Forelimb muscle (tissue), 1 donor: ENCODE measurements around the gene ABCG2. TPM values are rescaled to one million over a fixed set of nuclear protein-coding genes. Genes with fewer than 3 reads are reported as not detected.

Source experiments
- DNase-seq: peaks from one replicate; pipeline ENCODE4 v3.0.0-alpha.2; 2013; ENCODE audit warnings: low read depth
- polyA plus RNA-seq: library from polyadenylated mRNA; unstranded; fragments of 120-200 nt; gene quantifications from one replicate; pipeline ENCODE4 v1.2.1, GENCODE V29; 2013; ENCODE audit not compliant: insufficient read length

The ABCG2 gene
- polyA plus RNA-seq, 1 donor = 4.2 TPM

DNA sequence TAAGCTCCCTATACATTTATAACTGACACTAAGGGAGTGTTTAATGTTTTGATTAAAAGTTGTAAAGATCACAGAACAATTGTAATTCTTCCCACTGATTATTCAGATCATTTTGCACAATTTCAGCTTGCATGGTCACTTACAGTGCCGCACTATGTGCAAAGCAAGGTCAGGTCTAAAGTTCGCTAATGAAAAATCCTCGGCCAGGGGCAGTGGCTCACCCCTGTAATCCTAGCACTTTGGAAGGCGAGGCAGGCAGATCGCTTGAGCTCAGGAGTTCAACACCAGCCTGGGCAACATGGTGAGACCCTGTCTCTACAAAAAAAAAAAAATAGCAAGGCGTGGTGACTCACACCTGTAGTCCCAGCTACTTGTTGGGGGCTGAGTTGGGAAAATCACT, 94.0 kb downstream of the ABCG2 start:
- DNase-seq = no peak

DNA sequence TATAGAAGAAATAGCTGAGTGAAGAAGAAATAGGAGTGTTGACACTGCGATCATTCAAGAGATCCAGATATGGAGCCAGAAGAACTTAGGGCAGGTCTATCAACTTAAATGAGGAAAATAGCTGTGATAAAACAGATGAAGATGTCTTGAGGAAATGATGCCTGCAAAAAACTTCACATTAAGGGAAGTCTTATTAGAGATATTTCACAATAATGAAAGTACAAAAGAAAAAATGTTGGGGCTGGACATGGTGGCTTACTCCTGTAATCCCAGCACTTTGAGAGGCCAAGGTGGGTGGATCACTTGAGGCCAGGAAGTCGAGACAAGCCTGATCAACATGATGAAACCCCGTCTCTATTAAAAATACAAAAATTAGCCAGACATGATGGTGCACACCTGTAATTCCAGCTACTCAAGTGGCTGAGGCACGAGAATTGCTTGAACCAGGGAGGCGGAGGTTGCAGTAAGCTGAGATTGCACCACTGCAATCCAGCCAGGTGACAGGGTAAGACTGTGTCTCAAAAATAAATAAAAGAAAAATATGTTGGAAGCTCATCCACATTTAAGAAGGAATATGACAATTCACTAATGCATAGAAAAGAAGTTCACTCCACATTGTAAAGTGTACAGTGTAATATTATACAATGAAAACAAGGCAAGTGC, 94.7 kb downstream of the ABCG2 start:
- DNase-seq = no peak

DNA sequence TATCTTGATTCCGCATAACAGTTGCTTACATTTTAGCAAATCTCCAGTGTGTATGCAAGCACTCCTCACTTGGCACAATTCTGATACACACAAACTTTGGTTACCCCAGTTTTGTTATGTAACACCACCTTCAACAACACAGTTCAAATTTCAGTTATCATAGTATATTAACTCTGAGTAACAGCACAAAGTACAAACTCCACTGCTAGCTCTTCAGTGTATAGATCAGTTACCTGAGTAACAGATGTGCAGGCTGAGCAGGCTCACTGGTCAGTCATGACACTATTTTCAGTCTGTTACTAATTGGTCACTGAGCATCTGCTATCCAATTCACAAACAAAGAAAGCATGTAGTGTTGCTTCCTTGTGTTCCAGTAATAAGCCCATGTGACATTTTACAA, 95.6 kb downstream of the ABCG2 start:
- no peak for DNase-seq

DNA sequence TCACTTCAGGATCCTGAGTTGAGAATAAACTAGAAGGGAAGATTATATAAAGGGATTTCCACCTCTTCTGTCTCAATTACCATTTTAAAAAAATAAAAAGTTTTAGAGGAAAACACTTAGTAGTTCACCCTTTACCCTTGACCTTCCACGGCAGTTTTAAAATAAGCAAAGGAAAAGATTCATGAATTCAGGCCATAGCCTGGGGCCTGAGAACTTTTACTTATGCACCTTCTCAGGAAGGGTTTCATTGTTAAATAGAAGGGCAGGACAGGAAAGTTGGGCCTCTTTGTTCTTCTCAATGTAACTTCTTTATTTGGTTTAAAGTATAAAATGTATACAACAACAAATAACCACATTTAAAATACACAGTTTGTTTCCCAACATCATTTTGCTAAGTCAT, 96.1 kb downstream of the ABCG2 start:
- DNase-seq = no peak

DNA sequence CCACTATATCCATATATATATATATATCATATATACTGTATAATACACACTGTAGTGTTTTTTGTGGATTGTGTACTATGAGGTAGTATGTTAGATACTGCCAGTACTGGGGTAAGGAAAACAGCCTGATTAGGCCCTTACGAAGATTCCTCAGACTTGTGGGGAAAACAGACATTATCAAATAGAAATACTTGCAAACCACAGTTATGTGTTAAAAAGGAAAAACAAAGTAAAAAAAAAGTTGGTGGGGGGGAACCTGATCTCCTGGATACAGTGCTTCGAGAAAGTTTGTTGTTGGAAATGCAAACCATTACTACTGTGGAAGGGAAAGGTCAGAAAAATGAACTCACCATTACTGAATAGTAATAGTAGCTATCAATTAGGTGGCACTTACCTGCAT, 98.0 kb downstream of the ABCG2 start:
- DNase-seq = no peak

DNA sequence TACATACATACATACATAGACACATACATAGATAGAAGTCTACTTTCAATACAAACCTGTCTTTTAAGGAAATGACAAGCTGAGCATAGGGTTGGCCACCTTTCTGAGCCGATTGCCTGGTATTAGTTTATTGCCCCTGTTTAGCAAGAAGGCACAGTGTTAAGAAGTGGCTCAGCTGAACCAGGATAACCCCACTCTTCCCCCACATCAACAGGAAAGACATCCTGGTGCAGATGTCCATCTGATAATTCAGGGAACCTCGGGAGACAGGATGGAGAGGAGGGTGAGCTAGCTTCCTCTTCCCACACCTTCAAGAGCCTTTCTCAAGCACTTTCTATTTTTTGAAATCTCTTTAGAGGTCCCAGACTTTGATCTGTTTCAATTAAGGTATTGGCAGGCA, 98.7 kb downstream of the ABCG2 start:
- DNase-seq = no peak

DNA sequence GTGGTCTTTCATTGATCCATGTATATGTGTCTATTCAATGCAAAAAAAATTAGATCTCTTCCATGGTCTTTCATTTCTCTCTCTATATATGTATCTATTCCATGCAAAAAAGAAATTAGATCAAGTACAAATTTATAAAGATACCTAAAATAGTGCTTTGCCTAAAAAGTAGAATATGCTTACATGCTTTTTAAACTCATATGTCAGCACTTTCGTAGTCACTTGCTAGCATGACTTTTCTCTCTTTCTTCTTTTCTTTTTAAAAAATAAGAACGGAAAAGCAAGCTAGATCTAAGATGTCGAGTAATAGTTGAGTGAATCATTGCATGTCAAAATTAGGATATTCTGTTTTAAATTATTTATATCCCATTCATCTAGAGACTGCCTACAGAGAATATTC, 100.1 kb downstream of the ABCG2 start:
- DNase-seq = no peak

DNA sequence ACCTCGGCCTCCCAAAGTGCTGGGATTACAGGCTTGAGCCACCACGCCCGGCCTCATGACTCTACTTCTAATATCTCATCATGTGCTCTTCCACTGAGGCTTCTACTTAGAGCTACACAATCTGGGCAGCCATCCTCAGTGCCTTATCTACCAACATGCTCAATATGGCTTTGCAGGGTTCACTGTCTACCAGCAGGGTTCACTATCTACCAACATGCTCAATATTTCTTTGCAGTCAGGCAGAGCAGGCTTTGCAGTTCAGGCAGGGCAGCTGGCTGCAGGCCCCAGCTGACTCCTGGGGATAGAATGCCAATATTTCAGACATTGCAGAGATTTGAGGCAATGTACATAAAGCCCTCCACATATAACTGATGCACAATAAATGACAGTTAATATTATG, 103.5 kb downstream of the ABCG2 start:
- DNase-seq = no peak

DNA sequence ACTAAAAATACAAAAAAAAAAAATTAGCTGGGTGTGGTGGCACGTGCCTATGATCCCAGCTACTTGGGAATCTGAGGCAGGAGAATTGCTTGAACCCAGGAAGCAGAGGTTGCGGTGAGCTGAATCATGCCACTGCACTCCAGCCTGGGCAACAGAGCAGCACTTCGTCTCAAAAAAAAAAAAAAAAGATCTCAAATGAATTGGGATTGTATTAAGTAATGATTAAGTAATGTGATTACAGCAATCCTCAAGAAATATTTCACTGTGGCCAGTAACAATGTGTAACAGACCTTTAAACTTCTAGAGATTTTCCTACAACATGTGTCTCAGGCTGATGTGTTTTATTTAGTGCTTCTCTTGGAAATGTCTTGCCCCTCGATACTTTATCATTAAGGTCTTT, 104.2 kb downstream of the ABCG2 start:
- DNase-seq = no peak

DNA sequence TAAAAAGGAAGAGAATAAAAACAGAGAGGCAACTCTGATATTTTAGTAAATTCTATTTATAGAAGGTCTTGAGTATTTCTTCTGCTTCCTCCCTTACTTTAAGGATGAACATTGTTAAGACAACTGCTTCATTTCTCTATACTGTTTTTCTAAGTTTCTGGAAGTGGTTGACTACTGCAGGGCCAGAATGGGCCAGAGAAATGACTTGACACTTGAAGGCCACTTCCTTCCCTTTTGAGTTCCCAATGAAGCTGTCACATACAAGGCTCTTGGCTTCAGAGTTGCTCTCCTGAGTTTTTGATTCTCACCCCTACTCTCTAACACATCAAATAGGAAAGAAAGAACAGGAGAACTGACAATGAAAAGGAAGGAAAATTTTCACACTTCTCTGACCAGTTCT, 113.4 kb downstream of the ABCG2 start:
- no peak for DNase-seq

DNA sequence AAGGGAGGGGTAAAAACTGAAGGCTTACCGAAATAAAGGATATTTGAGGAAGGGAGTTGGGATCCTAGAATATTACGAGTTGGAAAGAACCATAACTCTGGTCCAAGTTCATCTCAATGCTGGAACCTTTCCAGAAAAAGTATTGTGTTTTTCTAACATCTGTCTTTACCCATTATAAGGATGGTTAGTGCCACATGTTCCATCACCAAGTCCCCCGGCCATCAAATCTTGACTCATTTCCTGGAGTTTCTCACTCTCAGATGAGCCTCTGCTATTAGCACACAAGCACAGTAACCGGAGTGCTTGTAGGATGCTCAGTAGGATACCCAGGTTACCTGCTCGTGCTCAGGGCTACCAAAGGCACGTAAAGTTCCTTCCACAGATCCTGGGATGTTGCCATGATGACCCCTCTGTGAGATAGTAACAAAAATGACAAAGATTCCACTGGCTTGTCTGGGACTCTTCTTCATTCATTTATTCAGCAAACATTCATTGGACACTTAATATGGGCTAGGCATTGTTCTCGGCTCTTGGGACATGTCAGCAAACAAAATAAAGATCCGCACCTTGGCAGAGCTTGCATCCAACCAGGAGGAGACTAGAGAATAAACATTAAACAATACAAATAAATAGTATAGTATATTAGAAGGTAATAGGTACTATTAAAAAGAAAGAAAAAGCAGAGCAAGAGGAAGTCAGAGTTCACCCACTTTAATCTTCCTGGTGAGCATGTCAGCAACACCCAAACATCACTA, 114.7 kb downstream of the ABCG2 start:
- DNase-seq = no peak

DNA sequence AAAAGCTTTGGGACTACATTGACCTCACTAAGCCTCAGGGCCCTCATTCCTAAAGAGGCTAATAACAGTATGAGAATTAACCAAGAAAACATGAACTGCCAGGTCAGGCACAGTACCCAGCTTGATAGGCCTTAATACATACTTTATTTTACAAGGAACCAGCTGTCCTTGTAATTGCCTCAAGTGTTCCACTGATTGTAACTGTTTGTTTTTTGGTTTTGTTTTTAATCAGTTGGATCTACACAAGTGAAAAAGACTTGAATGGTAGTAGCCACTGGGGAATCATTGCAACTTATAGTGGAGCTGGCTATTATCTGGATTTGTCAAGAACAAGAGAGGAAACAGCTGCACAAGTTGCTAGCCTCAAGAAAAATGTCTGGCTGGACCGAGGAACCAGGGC, 115.4 kb downstream of the ABCG2 start:
- DNase-seq = no peak

DNA sequence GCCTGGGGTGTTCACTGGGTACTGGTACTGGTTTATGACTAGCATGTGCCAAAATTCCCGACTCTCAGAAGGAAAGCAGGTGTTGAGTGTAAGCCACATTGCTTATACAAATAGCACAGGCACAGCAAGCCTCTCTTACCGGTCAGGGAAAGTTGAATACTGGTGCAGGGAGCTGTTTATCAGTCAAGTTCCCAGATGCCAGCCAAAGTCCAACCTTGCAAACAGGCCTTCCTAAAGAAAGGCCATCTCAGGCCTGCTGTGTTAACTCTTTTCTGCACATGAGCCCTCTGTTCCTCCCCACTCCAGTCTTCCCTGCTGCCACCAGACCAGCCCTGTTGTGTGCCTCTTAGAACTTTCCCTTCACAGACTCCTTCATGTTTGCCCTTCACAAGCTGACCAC, 116.8 kb downstream of the ABCG2 start:
- DNase-seq = no peak

DNA sequence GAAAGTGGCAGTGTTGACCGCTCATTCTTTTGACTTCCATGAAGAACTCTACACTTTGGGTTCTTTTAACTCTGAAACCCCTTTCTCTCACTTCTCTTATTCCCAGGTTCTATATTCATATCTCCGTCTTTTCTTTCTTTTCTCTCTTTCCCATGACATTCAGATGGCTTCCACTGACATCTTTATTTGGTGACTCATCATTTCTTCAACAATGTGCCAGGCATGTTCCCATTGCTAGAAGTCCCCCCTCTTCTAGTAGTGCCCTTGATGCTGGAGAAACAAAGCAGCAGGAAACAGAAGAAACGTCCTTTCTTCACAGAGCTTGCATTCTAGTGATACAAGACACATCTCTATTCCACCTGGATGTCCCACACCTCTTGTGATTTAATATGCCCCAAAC, 117.7 kb downstream of the ABCG2 start:
- DNase-seq = no peak

Other genes starting within 250 kb of the ABCG2 start
- 85.1 TPM for gene SPP1, start 182.9 kb downstream of the ABCG2 start, polyA plus RNA-seq
- 24.3 TPM for gene PKD2, start 151.0 kb downstream of the ABCG2 start, polyA plus RNA-seq
- 19.8 TPM for gene PPM1K, start 125.9 kb upstream of the ABCG2 start, polyA plus RNA-seq
- 1.4 TPM for gene HERC6, start 220.2 kb upstream of the ABCG2 start, polyA plus RNA-seq